Fibroblast of mammary gland (primary cell): Measurements from ENCODE around the gene SOAT2.

Experiments used
- DNase-seq: peaks from one replicate; pipeline ENCODE4 v3.0.0-alpha.2; 2010; ENCODE audit warnings: low read depth
- H3K4me3 ChIP-seq: 2 replicates; pipeline ENCODE4 v1.5.1; 2011; ENCODE audit warnings: low read depth, mild to moderate bottlenecking, low read length, moderate library complexity; ENCODE audit not compliant: control insufficient read depth
- TF ChIP-seq, protein P1 (sequence below): conservative IDR thresholded peaks from 2 replicates; pipeline ENCODE4 v1.5.1; 2011; ENCODE audit warnings: low read depth, low read length, inconsistent platforms; ENCODE audit not compliant: control insufficient read depth, insufficient read depth

Gene SOAT2

DNA sequence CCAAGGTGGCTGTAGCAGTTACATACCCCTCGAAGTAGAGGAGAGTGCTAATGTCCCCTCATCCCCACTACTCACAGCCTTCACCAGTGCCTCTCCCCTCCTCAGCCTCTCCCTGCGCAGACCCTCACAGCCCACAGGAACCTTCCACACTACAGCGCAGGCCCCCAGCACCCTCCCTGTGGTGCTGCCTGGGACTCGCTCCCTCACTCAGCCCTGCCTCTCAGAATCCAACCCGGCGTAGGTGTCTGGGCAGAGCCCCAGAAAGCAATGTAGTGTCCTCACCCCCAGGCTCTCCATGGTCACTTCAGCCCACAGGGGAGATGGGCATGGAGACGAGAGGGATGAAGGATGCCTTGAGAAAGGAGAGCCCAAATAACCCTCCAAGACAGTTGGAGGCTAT lies 66.4 kb downstream of the SOAT2 start:
- TF ChIP-seq, protein P1, sequence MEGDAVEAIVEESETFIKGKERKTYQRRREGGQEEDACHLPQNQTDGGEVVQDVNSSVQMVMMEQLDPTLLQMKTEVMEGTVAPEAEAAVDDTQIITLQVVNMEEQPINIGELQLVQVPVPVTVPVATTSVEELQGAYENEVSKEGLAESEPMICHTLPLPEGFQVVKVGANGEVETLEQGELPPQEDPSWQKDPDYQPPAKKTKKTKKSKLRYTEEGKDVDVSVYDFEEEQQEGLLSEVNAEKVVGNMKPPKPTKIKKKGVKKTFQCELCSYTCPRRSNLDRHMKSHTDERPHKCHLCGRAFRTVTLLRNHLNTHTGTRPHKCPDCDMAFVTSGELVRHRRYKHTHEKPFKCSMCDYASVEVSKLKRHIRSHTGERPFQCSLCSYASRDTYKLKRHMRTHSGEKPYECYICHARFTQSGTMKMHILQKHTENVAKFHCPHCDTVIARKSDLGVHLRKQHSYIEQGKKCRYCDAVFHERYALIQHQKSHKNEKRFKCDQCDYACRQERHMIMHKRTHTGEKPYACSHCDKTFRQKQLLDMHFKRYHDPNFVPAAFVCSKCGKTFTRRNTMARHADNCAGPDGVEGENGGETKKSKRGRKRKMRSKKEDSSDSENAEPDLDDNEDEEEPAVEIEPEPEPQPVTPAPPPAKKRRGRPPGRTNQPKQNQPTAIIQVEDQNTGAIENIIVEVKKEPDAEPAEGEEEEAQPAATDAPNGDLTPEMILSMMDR, result no peak
- no peak for DNase-seq
- H3K4me3 ChIP-seq, result no peak overlapping the region

DNA sequence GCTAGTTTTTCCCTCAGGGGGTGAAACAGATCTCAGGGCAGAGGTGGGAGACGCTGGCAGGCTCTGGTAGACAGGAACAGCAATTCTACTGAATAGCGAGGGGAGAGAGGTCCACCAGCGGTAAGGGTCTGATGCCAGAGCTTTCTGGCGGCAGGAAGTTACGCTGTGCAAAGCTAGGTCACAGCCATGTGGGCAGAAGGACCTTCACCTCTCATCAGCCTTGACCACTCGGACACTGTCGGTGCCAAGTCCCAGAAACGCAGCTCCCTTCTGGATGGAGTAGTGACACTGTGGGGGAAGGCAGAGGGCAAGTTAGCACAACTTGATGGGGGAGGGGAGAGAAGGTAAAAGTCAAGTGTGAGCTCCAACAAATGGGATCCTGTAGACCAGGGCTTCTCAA lies 66.9 kb downstream of the SOAT2 start:
- no peak for DNase-seq
- TF ChIP-seq, protein P1, result no peak
- no peak overlapping the region for H3K4me3 ChIP-seq

DNA sequence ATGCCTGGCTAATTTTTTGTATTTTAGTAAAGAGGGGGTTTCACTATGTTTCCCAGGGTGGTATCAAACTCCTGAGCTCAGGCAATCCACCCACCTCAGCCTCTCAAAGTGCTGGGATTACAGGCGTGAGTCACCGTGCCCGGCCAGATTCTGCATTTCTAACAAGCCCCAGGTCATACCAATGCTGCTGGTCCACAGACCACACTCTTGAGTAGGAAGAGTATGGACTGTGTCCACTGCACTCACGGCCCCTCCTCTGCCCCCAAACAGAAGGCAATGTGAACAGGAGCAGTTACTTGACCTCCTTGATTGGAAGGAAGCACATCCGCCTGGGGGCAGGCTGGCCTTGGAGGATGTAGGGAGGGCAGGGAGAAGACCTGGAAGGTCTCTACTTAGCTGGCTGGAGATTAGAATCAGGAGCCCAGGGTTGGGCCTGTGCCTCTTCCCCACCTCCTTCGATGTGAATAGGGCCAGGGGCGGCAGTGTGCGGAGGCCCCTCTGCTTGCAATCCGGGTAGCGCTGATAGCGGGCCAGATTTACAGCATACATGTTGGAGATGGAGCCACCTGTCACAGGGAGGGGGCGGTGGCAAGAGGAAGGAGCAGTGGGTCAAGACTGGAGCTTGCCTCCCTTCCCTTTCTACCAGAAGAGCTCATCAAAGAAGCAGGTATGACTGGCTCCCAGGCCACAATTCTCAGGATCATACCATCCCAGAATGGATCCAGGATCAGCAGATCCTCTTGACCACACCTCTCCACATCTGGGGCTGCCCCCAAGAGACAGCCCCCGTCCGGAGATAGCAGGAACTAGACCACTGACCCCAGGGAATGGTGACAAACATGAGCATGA lies 67.8 kb downstream of the SOAT2 start:
- no peak for DNase-seq
- no peak overlapping the region for H3K4me3 ChIP-seq
- TF ChIP-seq, protein P1, result no peak

DNA sequence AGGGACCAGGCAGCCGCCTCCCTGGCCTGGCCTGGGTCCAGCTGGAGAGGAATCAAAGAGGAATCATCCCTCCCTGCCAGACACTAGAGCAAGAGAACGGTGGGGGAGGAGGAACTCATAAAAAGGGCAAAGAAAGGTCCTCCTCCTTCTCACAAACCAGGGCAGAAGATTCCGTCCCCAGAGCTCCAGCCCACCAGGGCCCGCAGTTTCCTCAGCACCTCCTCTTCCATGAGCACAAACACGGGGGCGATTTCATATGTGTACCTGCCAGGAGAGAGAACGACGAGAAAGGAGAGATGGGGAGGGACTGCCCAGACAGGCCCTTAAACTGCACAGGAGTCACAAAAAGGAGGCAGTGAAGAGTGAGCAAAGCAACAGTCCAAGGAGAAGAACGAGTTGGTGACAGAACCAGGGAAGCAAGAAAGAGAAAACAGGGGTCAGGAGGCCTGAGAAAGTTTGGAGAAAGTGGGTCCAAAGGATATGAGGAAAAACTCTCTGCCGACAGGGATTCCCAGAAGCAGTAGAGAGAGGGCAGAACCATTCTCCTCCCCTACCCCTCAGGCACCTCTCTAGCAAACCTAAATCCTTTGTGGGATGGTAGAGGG lies 68.5 kb downstream of the SOAT2 start:
- no peak overlapping the region for H3K4me3 ChIP-seq
- TF ChIP-seq, protein P1, result no peak
- peak; percentile 25 for DNase-seq

DNA sequence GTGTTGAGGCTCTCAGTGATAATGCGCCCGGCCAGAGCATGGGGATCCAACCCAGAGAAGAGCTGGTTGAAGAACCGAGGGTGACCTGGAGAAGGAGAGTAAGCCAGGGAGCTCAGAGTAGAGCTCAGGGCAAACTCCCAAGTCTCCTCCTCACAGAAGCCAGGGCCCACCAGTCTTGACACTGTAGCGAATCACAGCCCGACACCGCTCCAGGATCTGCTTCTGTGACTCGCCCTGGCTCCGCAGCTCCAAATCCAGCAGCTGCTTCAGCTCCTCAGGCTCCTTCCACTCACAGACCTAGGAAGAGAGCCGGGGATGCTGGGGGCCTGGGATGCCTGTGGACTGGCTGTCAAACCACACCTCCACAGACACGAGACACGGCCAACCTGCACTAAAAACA lies 69.1 kb downstream of the SOAT2 start:
- no peak overlapping the region for H3K4me3 ChIP-seq
- DNase-seq, result peak; percentile 72
- TF ChIP-seq, protein P1, result no peak

DNA sequence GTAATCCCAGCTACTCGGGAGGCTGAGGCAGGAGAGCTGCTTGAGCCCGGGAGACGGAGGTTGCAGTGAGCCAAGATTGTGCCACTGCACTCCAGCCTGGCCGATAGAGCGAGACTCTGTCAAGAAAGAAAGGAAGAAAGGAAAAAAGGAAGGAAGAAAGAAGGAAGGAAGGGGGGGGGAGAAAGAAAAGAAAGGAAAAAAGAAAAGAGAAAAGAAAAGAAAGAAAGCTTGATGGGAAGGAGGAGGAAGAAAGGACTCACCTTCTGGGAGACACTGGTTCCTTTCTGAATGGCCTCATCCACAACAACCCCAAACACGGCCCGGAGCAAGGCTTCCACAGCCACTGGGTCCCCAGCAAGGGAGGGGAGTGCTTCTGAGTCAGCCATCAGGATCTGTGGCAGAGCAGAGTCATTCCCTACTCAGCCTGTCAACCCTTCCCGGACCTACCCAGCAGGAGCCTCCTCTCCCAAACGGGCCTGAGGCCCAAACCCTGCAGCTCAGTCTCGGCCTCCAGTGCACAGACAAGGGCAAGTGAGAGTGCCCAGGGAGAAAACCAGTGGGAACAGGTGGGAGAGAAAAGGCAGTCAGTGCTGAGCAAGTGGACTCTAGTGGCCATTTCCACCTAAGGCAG lies 69.9 kb downstream of the SOAT2 start:
- TF ChIP-seq, protein P1, result no peak
- H3K4me3 ChIP-seq, result no peak overlapping the region
- DNase-seq, result no peak
